GM12878 (cell line): ENCODE results near the gene RALBP1. TPM values are rescaled to one million over a fixed set of nuclear protein-coding genes. Genes with fewer than 3 reads are reported as not detected.
A peak's percentile ranks its signal among the peaks of the same experiment; 100 is the strongest.

Experiments
- BCL3 ChIP-seq: IDR thresholded peaks from 2 replicates; pipeline ENCODE4 v1.6.1; 2011; ENCODE audit warnings: borderline replicate concordance, low read depth, mild to moderate bottlenecking, moderate library complexity, low read length; ENCODE audit not compliant: insufficient read depth, poor library complexity, severe bottlenecking
- BHLHE40 ChIP-seq, 2 experiments: fragments of 450-650 bp in 1 of 2; IDR thresholded peaks; 2 replicates each; pipeline ENCODE4 v1.6.1; 2011 to 2017; ENCODE audit warnings: low read depth in 2 of 2, borderline replicate concordance in 1 of 2, improper control_type of control experiment in 1 of 2, low read length in 1 of 2, mild to moderate bottlenecking in 1 of 2
- CBX3 ChIP-seq: fragments of 200-600 bp; sonication (generic); IDR thresholded peaks from 2 replicates; pipeline ENCODE4 v1.6.1; 2016; ENCODE audit warnings: low read depth, borderline replicate concordance
- CHD4 ChIP-seq: fragments of 200-600 bp; sonication (generic); IDR thresholded peaks from 2 replicates; pipeline ENCODE4 v1.6.1; 2016; ENCODE audit warnings: mild to moderate bottlenecking
- ESRRA ChIP-seq: IDR thresholded peaks from 2 replicates; pipeline ENCODE4 v1.6.1; 2012; ENCODE audit warnings: mild to moderate bottlenecking, low read length, improper control_type of control experiment
- FOS ChIP-seq: IDR thresholded peaks from 3 replicates; pipeline ENCODE4 v1.6.1; 2011; ENCODE audit warnings: borderline replicate concordance; ENCODE audit not compliant: insufficient read length; ENCODE audit errors: extremely low read depth
- IKZF2 ChIP-seq, 2 experiments: fragments of 450-650 bp; IDR thresholded peaks; 2 replicates each; pipeline ENCODE4 v1.6.1; 2017; ENCODE audit warnings: mild to moderate bottlenecking in 2 of 2, moderate library complexity in 2 of 2
- KAT2A ChIP-seq: conservative IDR thresholded peaks from 2 replicates; pipeline ENCODE4 v1.6.1; 2011; ENCODE audit warnings: low read depth, low read length; ENCODE audit not compliant: control insufficient read depth
- MYB ChIP-seq: fragments of 150-350 bp; IDR thresholded peaks from 2 replicates; pipeline ENCODE4 v1.6.1; 2014; ENCODE audit warnings: mild to moderate bottlenecking, low read depth, low read length, borderline replicate concordance
- MYC ChIP-seq: IDR thresholded peaks from 2 replicates; pipeline ENCODE4 v1.6.1; 2011; ENCODE audit warnings: mild to moderate bottlenecking, low read length, moderate library complexity, inconsistent platforms; ENCODE audit not compliant: insufficient read depth, insufficient replicate concordance, insufficient read length, severe bottlenecking
- NKRF ChIP-seq: fragments of 450-650 bp; conservative IDR thresholded peaks from 2 replicates; pipeline ENCODE4 v1.6.1; 2017; ENCODE audit warnings: mild to moderate bottlenecking, moderate library complexity
- RAD51 ChIP-seq: fragments of 450-650 bp; IDR thresholded peaks from 2 replicates; pipeline ENCODE4 v1.6.1; 2016; ENCODE audit warnings: moderate library complexity, mild to moderate bottlenecking, inconsistent platforms
- RBBP5 ChIP-seq: fragments of 200-600 bp; sonication (generic); conservative IDR thresholded peaks from 2 replicates; pipeline ENCODE4 v1.6.1; 2016
- RELB ChIP-seq: fragments of 450-650 bp; IDR thresholded peaks from 2 replicates; pipeline ENCODE4 v1.6.1; 2017; ENCODE audit warnings: low read depth, mild to moderate bottlenecking, moderate library complexity
- SMC3 ChIP-seq: IDR thresholded peaks from 2 replicates; pipeline ENCODE4 v1.6.1; 2011; ENCODE audit warnings: low read length, improper control_type of control experiment, borderline replicate concordance
- SPI1 ChIP-seq: IDR thresholded peaks from 2 replicates; pipeline ENCODE4 v1.6.1; 2011; ENCODE audit warnings: low read depth, mild to moderate bottlenecking, low read length, moderate library complexity, borderline replicate concordance; ENCODE audit not compliant: insufficient read depth
- SUZ12 ChIP-seq: fragments of 200-600 bp; sonication (generic); IDR thresholded peaks from one replicate; pipeline ENCODE4 v1.6.1; 2018; ENCODE audit warnings: antibody characterized with exemption, mild to moderate bottlenecking; ENCODE audit not compliant: unreplicated experiment
- TCF3 ChIP-seq: IDR thresholded peaks from 2 replicates; pipeline ENCODE4 v1.6.1; 2012; ENCODE audit warnings: low read depth, mild to moderate bottlenecking, low read length, borderline replicate concordance; ENCODE audit not compliant: insufficient read depth
- USF2 ChIP-seq: IDR thresholded peaks from 2 replicates; pipeline ENCODE4 v1.6.1; 2011; ENCODE audit warnings: low read depth, low read length, improper control_type of control experiment, borderline replicate concordance
- polyA plus RNA-seq, 11 experiments: library from polyadenylated mRNA; depleted of rRNA in 4 of 11; unstranded in 6 of 11; stranded (reverse) in 5 of 11; fragments of >200 nt; fragmentation: Nextera tagmentation in 4 of 11; fragmentation: Illumina TruSeq in 1 of 11; extraction: Ambion mirVana in 4 of 11; extraction: Trizol in 1 of 11; gene quantifications; 1 replicate in 1 of 11; 2 replicates in 10 of 11; pipeline versions ENCODE4 v1.2.1 to v1.2.3, GENCODE V29; 2011 to 2016; ENCODE audit warnings: inconsistent platforms in 2 of 11, missing spikeins in 2 of 11, low read depth in 1 of 11
- total RNA-seq, 4 experiments: library from RNA; depleted of rRNA in 3 of 4; stranded (reverse); fragments of >200 nt in 3 of 4; fragmentation: Illumina TruSeq in 1 of 4; extraction: Trizol in 1 of 4; gene quantifications; 2 replicates each; pipeline versions ENCODE4 v1.2.1 to v1.2.3, GENCODE V29; 2013 to 2021

Gene RALBP1
- total and polyA plus RNA-seq, 10 of the 15 experiments (the other 5 are each of a cell fraction or from before 2014, with no cell fraction given), result 11.2 to 46.9 (median 41.8) TPM

- no peak for TF ChIP-seq TCF3
- TF ChIP-seq BHLHE40 (IDR thresholded peaks at IDR 0.05; ENCODE audit: borderline replicate concordance in 1 of 2, low read depth in 2 of 2, low read length in 1 of 2), result peak; percentile 34 to 90; a peak in 3 of 4 replicates
- no peak for TF ChIP-seq IKZF2 (IDR thresholded peaks at IDR 0.05)
- no peak for TF ChIP-seq MYC
- TF ChIP-seq RBBP5, result no peak
- no peak for TF ChIP-seq RAD51
- TF ChIP-seq FOS, result no peak
- no peak for TF ChIP-seq SMC3
- peak; percentile 51; the same call in 1 of the 2 replicates for TF ChIP-seq SPI1
- no peak for TF ChIP-seq KAT2A
- TF ChIP-seq NKRF, result peak; percentile 93
- TF ChIP-seq CBX3, result no peak
- no peak for TF ChIP-seq RELB
- no peak for TF ChIP-seq SUZ12
- no peak for TF ChIP-seq MYB
- no peak for TF ChIP-seq USF2
- no peak for TF ChIP-seq CHD4
- no peak for TF ChIP-seq BCL3
- no peak for TF ChIP-seq ESRRA
These were observed 604 bp downstream of the RALBP1 start (continued) for GRCh38 chr18:9475643-9476591.
